ENCODE data around the gene UPK3B.
"Not testable (repeated sequence)": the region's sequence is repeated elsewhere in the genome, so short reads cannot be mapped to it uniquely, and the experiment has no call there.

The UPK3B gene

GRCh38 chr7:76509931-76510877, at the start of gene UPK3B:
Gene UPK3B, plus strand, starts transcription at chr7:76510552. Its CDS starts 101 bp downstream, at chr7:76510653.
- TF ChIP-seq, protein P1, sequence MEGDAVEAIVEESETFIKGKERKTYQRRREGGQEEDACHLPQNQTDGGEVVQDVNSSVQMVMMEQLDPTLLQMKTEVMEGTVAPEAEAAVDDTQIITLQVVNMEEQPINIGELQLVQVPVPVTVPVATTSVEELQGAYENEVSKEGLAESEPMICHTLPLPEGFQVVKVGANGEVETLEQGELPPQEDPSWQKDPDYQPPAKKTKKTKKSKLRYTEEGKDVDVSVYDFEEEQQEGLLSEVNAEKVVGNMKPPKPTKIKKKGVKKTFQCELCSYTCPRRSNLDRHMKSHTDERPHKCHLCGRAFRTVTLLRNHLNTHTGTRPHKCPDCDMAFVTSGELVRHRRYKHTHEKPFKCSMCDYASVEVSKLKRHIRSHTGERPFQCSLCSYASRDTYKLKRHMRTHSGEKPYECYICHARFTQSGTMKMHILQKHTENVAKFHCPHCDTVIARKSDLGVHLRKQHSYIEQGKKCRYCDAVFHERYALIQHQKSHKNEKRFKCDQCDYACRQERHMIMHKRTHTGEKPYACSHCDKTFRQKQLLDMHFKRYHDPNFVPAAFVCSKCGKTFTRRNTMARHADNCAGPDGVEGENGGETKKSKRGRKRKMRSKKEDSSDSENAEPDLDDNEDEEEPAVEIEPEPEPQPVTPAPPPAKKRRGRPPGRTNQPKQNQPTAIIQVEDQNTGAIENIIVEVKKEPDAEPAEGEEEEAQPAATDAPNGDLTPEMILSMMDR (IDR thresholded peaks at IDR 0.05; ENCODE audit: control insufficient read depth, insufficient read depth, low read depth, low read length, missing control alignments), result no peak
- DNase-seq (ENCODE audit: low read depth), result no peak
- no peak within 1 kb of the TSS for H3K4me3 ChIP-seq (ENCODE audit: control insufficient read depth, low read depth, low read length)

GRCh38 chr7:76460767-76461166, 49.6 kb upstream of the UPK3B start:
- not testable (repeated sequence) for DNase-seq (ENCODE audit: low read depth); H3K4me3 ChIP-seq (ENCODE audit: control insufficient read depth, low read depth, low read length)

DNA sequence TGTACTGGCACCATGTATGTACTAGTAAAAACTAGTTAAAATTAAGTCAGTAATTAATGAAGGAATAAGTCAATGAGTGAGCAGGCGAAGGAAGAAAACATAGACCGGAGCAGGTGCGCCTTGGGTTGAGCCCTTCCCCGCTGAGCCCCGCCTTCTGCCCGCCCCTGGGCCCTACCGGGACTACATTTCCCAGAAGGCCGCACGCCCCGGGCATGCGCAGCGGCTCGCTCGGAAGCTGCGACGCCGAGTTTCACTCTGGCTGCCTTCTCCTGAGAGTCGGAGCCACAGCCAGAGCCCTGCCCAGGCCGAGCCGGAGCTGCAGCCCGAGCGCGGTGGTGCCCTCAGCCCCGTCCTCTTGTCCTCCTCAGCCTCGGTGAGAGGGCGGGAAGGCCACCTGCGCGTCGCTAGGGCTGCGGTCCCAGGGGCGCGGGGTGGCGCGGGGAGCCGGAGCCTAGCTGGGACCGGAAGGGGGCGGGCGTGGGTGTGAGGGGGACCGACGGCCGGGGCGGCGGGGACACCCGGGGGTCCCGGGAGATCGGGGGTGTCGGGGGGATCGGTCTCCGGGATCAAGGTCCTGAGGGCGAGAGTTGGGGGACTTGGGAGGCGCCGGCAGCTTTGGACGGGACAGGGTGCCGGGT, 48.8 kb upstream of the UPK3B start, which contains the start of gene DTX2:
DTX2 (plus strand) TSS at position 246 of the 638 bp plus-strand sequence. CDS start 18,801 bp downstream, outside the sequence.
- not testable (repeated sequence) for DNase-seq (ENCODE audit: low read depth)
- peak within 1 kb of the TSS; percentile 28 for H3K4me3 ChIP-seq (ENCODE audit: control insufficient read depth, low read depth, low read length)

DNA sequence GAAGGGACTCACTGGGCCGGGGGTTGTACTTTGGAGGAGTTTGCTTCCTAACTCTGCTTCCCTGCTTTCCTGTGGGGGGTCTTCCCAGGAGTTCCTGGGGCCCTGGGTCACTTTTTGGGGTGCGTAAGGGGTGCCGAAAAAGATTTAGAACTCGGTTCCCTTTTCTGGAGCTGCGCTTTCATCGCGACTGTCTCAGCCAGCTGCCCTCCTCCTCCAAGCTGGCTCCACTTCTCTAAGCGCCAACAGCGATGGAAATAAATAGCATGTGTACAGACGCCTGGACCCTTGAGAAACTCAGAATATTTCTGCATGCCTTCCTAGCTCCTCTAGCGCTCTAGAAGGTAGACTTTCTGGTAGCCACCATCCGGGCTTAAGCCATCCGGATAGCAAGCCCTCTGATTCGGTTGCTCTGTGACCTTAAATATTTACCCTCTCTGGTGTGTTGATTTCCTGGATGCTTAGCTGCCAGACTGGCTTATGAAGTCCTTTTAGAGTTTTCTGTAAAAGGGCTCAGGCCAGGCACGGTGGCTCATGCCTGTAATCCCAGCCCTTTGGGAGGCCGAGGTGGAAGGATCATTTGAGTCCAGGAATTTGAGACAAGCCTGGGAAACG, 48.0 kb upstream of the UPK3B start:
- DNase-seq (ENCODE audit: low read depth); H3K4me3 ChIP-seq (ENCODE audit: control insufficient read depth, low read depth, low read length): not testable (repeated sequence)

DNA sequence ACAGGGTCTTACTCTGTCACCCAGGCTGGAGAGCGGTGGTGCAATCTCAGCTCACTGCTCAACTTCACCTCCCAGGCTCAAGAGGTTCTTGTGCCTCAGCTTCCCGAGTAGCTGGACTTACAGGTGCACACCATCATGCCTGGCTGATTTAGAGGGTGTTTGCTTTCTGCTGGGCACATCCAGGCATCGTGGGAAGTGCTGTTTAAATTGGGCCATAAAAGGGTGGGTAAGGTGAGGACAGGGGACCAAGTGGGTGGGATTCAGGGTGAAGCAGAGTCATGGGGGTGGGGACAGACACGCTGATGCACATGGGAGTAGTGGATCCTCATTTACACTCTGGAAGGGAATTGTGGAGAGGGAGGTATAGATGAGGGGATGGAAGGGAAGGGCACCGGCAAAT, 45.4 kb upstream of the UPK3B start:
- not testable (repeated sequence) for DNase-seq (ENCODE audit: low read depth); H3K4me3 ChIP-seq (ENCODE audit: control insufficient read depth, low read depth, low read length)

GRCh38 chr7:76465950-76466349, 44.4 kb upstream of the UPK3B start:
- not testable (repeated sequence) for DNase-seq (ENCODE audit: low read depth); H3K4me3 ChIP-seq (ENCODE audit: control insufficient read depth, low read depth, low read length)

- DNase-seq (ENCODE audit: low read depth); H3K4me3 ChIP-seq (ENCODE audit: control insufficient read depth, low read depth, low read length): not testable (repeated sequence)
Observed at GRCh38 chr7:76467743-76468404, 42.5 kb upstream of the UPK3B start.

DNA sequence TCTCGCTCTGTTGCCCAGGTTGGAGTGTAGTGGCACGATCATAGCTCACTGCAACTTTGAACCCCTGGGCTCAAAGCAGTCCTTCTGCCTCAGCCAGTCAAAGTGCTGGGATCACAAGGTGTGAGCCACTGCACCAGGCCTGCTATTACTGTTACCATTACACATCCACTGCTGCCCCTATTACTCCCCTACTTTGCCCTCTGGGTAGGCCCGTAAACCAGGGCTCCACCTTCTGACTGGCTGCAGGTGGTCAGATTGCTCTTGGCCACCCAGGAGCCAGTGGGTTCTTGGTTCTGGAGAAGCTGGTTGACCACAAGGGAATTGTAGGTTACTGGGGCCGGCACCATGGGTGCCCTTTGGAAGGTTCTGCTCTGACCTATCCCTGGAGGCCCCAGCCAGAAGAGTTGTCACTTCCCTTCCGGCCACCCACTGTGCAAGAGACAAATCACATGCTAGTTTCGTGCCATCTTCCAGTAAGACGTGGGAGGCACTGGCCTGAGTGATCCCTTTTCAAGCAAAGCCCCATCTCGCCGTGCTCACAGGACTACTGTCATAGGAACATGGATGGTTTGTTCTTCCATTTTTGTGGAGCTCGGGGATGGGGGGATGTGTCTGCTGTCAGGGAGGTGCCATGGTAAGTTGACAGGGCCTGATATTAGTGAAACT, 38.7 kb upstream of the UPK3B start:
- not testable (repeated sequence) for H3K4me3 ChIP-seq (ENCODE audit: control insufficient read depth, low read depth, low read length); DNase-seq (ENCODE audit: low read depth)

- not testable (repeated sequence) for H3K4me3 ChIP-seq (ENCODE audit: control insufficient read depth, low read depth, low read length); DNase-seq (ENCODE audit: low read depth)
Observed at GRCh38 chr7:76473097-76473496, 37.3 kb upstream of the UPK3B start.

DNA sequence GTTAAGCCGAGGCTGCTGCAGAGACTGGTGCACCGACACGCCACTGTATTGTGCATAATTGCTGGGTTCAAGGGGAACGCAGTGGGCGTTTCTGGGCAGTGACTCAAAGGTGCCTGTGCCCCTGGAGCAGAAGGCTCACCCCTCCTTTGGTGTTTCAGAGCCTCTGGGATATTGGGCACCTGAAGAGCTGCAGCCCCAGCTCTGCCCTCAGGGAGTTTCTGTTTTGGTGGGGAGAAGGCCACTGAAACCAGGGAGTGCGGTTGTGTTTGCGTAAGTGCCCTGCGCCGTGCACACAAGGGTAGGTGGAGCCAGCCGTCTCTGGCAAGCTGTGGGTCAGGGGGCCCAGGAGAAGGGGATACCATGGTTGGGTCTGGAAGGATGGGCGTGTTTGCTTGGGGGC, 34.1 kb upstream of the UPK3B start:
- not testable (repeated sequence) for DNase-seq (ENCODE audit: low read depth); H3K4me3 ChIP-seq (ENCODE audit: control insufficient read depth, low read depth, low read length)

DNA sequence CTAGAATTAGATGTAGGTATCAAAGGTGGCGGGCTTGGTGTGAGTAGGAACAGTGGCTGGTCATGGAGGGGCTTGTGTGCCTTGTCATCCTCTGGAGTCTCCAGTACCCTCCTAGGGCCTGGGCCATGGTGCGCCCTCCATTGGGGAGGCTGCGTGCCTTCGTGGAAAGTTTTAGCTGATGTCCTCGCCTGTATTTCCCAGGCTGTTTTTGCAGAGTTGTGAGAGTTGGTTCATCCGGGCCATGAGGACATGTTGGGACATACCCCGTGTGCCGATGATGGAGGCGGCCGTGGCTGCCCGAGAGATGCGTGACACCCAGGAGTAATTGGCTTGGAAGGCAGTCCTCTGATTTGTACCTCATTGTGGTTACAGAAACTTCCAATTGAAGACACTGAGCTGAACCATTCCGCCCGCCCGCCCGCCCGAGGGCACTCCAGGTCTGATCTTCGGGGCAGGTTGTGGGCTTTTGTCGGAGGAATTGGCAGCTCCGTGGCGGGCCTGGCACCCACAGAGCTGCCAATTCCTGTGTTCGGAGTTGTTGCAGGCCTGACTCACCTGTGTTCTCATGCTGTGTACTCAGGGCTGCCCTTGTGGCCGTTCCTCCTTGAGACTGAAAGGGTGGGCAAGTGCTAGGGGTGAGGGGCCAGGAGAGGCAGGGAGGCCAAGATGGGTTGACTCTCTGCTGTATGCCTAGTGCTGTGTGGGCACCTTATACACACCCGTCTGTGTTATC, 33.4 kb upstream of the UPK3B start:
- H3K4me3 ChIP-seq (ENCODE audit: control insufficient read depth, low read depth, low read length); DNase-seq (ENCODE audit: low read depth): not testable (repeated sequence)

- DNase-seq (ENCODE audit: low read depth); H3K4me3 ChIP-seq (ENCODE audit: control insufficient read depth, low read depth, low read length): not testable (repeated sequence)
Observed at GRCh38 chr7:76479628-76480027, 30.7 kb upstream of the UPK3B start.

DNA sequence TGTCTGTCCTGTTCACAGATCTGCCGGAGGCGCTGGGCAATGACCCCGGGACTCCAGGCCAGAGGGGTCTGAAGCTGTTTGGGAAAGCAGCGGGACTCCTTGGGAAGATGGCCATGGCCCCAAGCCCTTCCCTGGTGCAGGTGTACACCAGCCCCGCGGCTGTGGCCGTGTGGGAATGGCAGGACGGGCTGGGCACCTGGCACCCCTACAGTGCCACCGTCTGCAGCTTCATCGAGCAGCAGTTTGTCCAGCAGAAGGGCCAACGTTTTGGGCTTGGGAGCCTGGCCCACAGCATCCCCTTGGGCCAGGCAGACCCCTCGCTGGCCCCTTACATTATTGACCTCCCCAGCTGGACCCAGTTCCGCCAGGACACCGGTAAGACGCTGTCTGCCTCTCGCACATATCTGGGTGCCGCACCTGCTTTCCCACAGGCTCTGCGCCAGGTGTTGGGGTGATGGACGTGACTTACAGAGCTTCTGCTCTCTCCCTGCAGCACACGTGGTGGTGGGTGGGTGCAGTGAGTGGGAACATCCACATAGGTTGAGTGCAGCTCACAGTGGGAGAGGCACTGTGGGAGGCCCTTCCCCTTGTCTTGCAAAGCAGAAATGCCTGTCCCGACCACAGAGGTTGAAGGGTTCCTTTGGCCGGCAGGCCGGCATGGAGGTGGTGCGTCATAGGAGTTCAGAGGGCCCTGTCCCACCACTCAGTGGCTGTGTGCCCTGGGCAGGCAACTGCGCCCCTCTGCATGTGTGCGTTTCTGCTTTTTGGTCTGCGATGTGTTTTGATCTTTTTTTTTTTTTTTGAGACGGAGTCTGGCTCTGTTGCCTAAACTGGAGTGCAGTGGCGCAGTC, 29.7 kb upstream of the UPK3B start:
- not testable (repeated sequence) for H3K4me3 ChIP-seq (ENCODE audit: control insufficient read depth, low read depth, low read length); DNase-seq (ENCODE audit: low read depth)

GRCh38 chr7:76482660-76483059, 27.7 kb upstream of the UPK3B start:
- DNase-seq (ENCODE audit: low read depth); H3K4me3 ChIP-seq (ENCODE audit: control insufficient read depth, low read depth, low read length): not testable (repeated sequence)

GRCh38 chr7:76483081-76483480, 27.3 kb upstream of the UPK3B start:
- DNase-seq (ENCODE audit: low read depth); H3K4me3 ChIP-seq (ENCODE audit: control insufficient read depth, low read depth, low read length): not testable (repeated sequence)
